ENCODE measurements around the gene ARHGAP10.

ARHGAP10 gene

DNA sequence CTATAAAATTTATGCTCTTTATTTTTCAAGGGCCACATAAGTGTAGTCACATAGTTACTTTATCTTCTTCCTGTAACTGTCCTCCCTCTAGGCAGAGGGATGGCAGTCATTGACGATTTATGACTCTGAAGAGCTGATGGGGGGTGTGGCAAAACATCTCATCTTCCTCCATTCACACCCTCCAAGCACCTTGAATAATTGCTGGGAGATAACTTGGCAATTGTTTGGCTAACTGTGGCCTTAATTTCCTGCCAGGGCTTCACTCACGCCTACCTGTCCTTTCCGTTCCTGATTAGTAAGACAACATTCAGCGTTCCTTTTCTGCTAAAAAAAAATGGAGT, 329.2 kb downstream of the ARHGAP10 start:
- H4K20me1 ChIP-seq (ENCODE audit: insufficient read depth, low read length), result no peaks in the 10 kb centered on the region
- H3K79me2 ChIP-seq (ENCODE audit: insufficient read depth, low read length), result no peaks in the 10 kb centered on the region
- no peaks in the 10 kb centered on the region for H3K4me1 ChIP-seq (ENCODE audit: insufficient read depth, low read length)
- H2AFZ ChIP-seq (ENCODE audit: low read depth, low read length), result no peak overlapping the region
- no peak for DNase-seq
- no peak overlapping the region for H3K27ac ChIP-seq (ENCODE audit: low read length)
- no peaks in the 10 kb centered on the region for H3K27me3 ChIP-seq (ENCODE audit: insufficient read depth, low read length, poor library complexity)
- no peak overlapping the region for H3K4me2 ChIP-seq (ENCODE audit: insufficient read depth, low read length)
- no peaks in the 10 kb centered on the region for H3K9me3 ChIP-seq (ENCODE audit: insufficient read depth, low read length, severe bottlenecking)
- H3K9ac ChIP-seq (ENCODE audit: low read depth, low read length), result no peak overlapping the region
- TF ChIP-seq, protein P1, sequence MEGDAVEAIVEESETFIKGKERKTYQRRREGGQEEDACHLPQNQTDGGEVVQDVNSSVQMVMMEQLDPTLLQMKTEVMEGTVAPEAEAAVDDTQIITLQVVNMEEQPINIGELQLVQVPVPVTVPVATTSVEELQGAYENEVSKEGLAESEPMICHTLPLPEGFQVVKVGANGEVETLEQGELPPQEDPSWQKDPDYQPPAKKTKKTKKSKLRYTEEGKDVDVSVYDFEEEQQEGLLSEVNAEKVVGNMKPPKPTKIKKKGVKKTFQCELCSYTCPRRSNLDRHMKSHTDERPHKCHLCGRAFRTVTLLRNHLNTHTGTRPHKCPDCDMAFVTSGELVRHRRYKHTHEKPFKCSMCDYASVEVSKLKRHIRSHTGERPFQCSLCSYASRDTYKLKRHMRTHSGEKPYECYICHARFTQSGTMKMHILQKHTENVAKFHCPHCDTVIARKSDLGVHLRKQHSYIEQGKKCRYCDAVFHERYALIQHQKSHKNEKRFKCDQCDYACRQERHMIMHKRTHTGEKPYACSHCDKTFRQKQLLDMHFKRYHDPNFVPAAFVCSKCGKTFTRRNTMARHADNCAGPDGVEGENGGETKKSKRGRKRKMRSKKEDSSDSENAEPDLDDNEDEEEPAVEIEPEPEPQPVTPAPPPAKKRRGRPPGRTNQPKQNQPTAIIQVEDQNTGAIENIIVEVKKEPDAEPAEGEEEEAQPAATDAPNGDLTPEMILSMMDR (IDR thresholded peaks at IDR 0.05; ENCODE audit: borderline replicate concordance, extremely low read depth, low read length, poor library complexity, severe bottlenecking), result no peak
- TF ChIP-seq EZH2 (IDR thresholded peaks at IDR 0.05; ENCODE audit: borderline replicate concordance, low read depth, low read length, severe bottlenecking), result no peak
- no peak overlapping the region for H3K4me3 ChIP-seq (ENCODE audit: low read depth in 1 of 2, low read length in 2 of 2)
- no peak for ATAC-seq (ENCODE audit: insufficient read depth, low read depth)
- no peaks in the 10 kb centered on the region for H3K36me3 ChIP-seq (ENCODE audit: insufficient read depth, low read length)

DNA sequence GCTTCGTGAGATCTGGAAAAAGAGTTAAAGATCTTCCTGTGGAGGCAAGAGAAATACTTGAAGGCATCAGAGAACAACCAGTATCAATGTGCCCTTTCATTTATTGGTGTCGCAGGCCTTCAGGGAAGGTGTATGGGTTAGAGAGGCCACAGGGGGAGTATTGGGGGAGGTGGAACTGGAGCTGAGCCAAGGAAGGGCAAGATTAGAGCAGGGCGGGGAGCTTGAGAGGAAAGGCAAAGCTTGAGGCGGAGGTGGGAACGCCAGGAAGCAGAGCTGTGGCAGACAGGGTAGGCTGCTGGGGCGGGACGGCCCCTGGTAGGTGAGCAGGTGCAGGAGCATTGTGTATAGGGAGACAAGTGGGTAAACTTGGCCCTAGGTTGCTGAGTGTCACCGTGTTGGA, 329.9 kb downstream of the ARHGAP10 start:
- Histone ChIP-seq H3K4me3 (ENCODE audit: low read depth in 1 of 2, low read length in 2 of 2) (no peak overlapping the region), H3K36me3 (ENCODE audit: insufficient read depth, low read length) (no peaks in the 10 kb centered on the region), H4K20me1 (ENCODE audit: insufficient read depth, low read length) (no peaks in the 10 kb centered on the region), H3K9me3 (ENCODE audit: insufficient read depth, low read length, severe bottlenecking) (no peaks in the 10 kb centered on the region), H3K4me2 (ENCODE audit: insufficient read depth, low read length) (no peak overlapping the region), H3K27ac (ENCODE audit: low read length) (no peak overlapping the region), H3K9ac (ENCODE audit: low read depth, low read length) (no peak overlapping the region), H3K27me3 (ENCODE audit: insufficient read depth, low read length, poor library complexity) (no peaks in the 10 kb centered on the region), H3K79me2 (ENCODE audit: insufficient read depth, low read length) (no peaks in the 10 kb centered on the region), H2AFZ (ENCODE audit: low read depth, low read length) (no peak overlapping the region), H3K4me1 (ENCODE audit: insufficient read depth, low read length) (no peaks in the 10 kb centered on the region)
- DNase-seq, result no peak
- ATAC-seq (ENCODE audit: insufficient read depth, low read depth), result no peak
- TF ChIP-seq, protein P1 (IDR thresholded peaks at IDR 0.05; ENCODE audit: borderline replicate concordance, extremely low read depth, low read length, poor library complexity, severe bottlenecking), result no peak
- TF ChIP-seq EZH2 (IDR thresholded peaks at IDR 0.05; ENCODE audit: borderline replicate concordance, low read depth, low read length, severe bottlenecking), result no peak

DNA sequence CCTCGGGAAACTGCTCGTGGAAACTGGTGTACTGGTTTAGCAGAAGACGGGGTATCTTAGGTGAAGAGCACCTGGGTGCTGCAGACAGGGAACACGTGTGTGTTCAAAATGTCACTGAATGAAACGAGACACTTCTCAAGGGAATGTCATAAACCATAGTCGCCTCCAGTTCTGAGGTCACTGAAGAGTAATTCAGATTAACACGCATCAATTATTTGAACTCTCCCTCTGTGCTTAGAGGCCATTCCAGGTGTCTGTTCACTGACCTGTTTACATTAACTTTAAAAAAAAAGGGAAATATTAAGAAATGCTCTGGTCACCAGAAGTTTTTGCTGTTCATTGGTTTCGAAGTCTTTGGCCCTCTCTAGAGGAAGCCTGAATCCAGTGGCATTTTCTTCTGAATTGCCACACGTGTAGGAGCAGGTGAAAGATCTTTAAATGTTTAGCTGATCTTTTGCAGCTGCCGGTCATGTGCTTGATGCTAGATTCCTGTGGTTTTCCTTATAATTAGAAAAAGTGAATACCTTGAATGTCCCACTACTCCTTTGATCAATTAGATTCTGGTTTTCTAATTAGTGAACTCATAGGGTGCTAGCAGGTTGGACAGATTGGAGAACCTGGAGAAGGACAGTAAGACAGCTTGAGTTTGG, 330.5 kb downstream of the ARHGAP10 start:
- no peaks in the 10 kb centered on the region for H3K27me3 ChIP-seq (ENCODE audit: insufficient read depth, low read length, poor library complexity)
- no peak for DNase-seq
- H2AFZ ChIP-seq (ENCODE audit: low read depth, low read length), result no peak overlapping the region
- H3K4me1 ChIP-seq (ENCODE audit: insufficient read depth, low read length), result no peaks in the 10 kb centered on the region
- no peaks in the 10 kb centered on the region for H3K79me2 ChIP-seq (ENCODE audit: insufficient read depth, low read length)
- no peak overlapping the region for H3K27ac ChIP-seq (ENCODE audit: low read length)
- no peaks in the 10 kb centered on the region for H3K9me3 ChIP-seq (ENCODE audit: insufficient read depth, low read length, severe bottlenecking)
- no peaks in the 10 kb centered on the region for H3K36me3 ChIP-seq (ENCODE audit: insufficient read depth, low read length)
- no peaks in the 10 kb centered on the region for H4K20me1 ChIP-seq (ENCODE audit: insufficient read depth, low read length)
- no peak overlapping the region for H3K4me2 ChIP-seq (ENCODE audit: insufficient read depth, low read length)
- ATAC-seq (ENCODE audit: insufficient read depth, low read depth), result no peak
- TF ChIP-seq, protein P1 (IDR thresholded peaks at IDR 0.05; ENCODE audit: borderline replicate concordance, extremely low read depth, low read length, poor library complexity, severe bottlenecking), result no peak
- TF ChIP-seq EZH2 (IDR thresholded peaks at IDR 0.05; ENCODE audit: borderline replicate concordance, low read depth, low read length, severe bottlenecking), result no peak
- no peak overlapping the region for H3K4me3 ChIP-seq (ENCODE audit: low read depth in 1 of 2, low read length in 2 of 2)
- no peak overlapping the region for H3K9ac ChIP-seq (ENCODE audit: low read depth, low read length)

Measured in DND-41 (cell line).